GM12892 (cell line): Measurements from ENCODE around the gene STRADB.
"Not testable (repeated sequence)": the region's sequence is repeated elsewhere in the genome, so short reads cannot be mapped to it uniquely, and the experiment has no call there.

ENCODE experiments used
- POLR2A ChIP-seq: IDR thresholded peaks from 2 replicates; pipeline ENCODE4 v1.6.1; 2011; ENCODE audit warnings: low read depth, low read length, control low read depth
- POLR2AphosphoS5 ChIP-seq: IDR thresholded peaks from 2 replicates; pipeline ENCODE4 v1.6.1; 2011; ENCODE audit warnings: low read depth, low read length, control low read depth
- TAF1 ChIP-seq: IDR thresholded peaks from 2 replicates; pipeline ENCODE4 v1.6.1; 2011; ENCODE audit warnings: low read depth, mild to moderate bottlenecking, control low read depth, low read length, borderline replicate concordance

- TF ChIP-seq POLR2AphosphoS5, TAF1, POLR2A: not testable (repeated sequence)
Observed at GRCh38 chr2:201430322-201430721, 21.2 kb upstream of the STRADB start.
